Transverse colon (tissue), 4 donors: ENCODE results near the gene HECTD4. TPM values are rescaled to one million over a fixed set of nuclear protein-coding genes. Genes with fewer than 3 reads are reported as not detected.

ENCODE experiments used
- DNase-seq: peaks from one replicate; pipeline ENCODE4 v3.0.0-alpha.2; 2019
- H3K27ac ChIP-seq, 4 donors: fragments of 200-600 bp; sonication (generic); 2 replicates each; pipeline ENCODE4 v1.5.1; 2016 to 2018; ENCODE audit warnings: inconsistent platforms in 4 of 4
- H3K27me3 ChIP-seq: fragments of 200-600 bp; sonication (generic); 2 replicates; pipeline ENCODE4 v1.5.1; 2017; ENCODE audit warnings: inconsistent platforms
- H3K36me3 ChIP-seq, 4 donors: fragments of 200-600 bp; sonication (generic); 2 replicates each; pipeline ENCODE4 v1.5.1; 2017 to 2019; ENCODE audit warnings: inconsistent platforms in 4 of 4
- H3K4me1 ChIP-seq, 4 donors: fragments of 200-600 bp; sonication (generic); 2 replicates each; pipeline ENCODE4 v1.5.1; 2017 to 2020; ENCODE audit warnings: inconsistent platforms in 4 of 4
- H3K4me3 ChIP-seq, 4 donors: fragments of 200-600 bp; sonication (generic); 1 replicate in 1 of 4; 2 replicates in 3 of 4; pipeline versions ENCODE4 v1.5.1 to v1.6.1; 2017 to 2019; ENCODE audit warnings: inconsistent platforms in 4 of 4
- H3K9me3 ChIP-seq, 2 donors: fragments of 200-600 bp; sonication (generic); 2 replicates each; pipeline ENCODE4 v1.5.1; 2017 to 2019; ENCODE audit warnings: inconsistent platforms in 2 of 2
- CTCF ChIP-seq, 5 experiments: fragments of 200-600 bp in 3 of 5; fragments of 450-650 bp in 2 of 5; sonication (generic) in 3 of 5; IDR thresholded peaks; 1 replicate in 2 of 5; 2 replicates in 3 of 5; pipeline ENCODE4 v1.5.1; 2016 to 2017; ENCODE audit warnings: antibody characterized with exemption in 5 of 5, inconsistent platforms in 3 of 5, mild to moderate bottlenecking in 2 of 5, moderate library complexity in 1 of 5
- EP300 ChIP-seq: sonication (generic); formaldehyde crosslinking; IDR thresholded peaks from one replicate; pipeline ENCODE4 v1.6.1; 2017; ENCODE audit warnings: antibody characterized with exemption, low read depth
- POLR2A ChIP-seq: fragments of 450-650 bp; IDR thresholded peaks from one replicate; pipeline ENCODE4 v1.6.1; 2016; ENCODE audit warnings: antibody characterized with exemption, mild to moderate bottlenecking, moderate library complexity
- POLR2AphosphoS5 ChIP-seq, 3 donors: sonication (generic); formaldehyde crosslinking; IDR thresholded peaks; one replicate each; pipeline ENCODE4 v1.6.1; 2016; ENCODE audit warnings: antibody characterized with exemption in 3 of 3
- WGBS, 2 donors: methylation state at CpG; one replicate each; pipeline ENCODE4 v1.1.5; 2018; ENCODE audit warnings: low coverage in 1 of 2; 5-methylcytosine and 5-hydroxymethylcytosine counted together
- in situ Hi-C, 4 donors: fragments of 200-750 bp; cut with MboI; loops; one replicate each; pipeline versions ENCODE4 v1.15.0 to v1.15.1; 2017; ENCODE audit warnings: low sequenced_read_pairs in 3 of 4, low pct_ligation_motif_present in 1 of 4, low pct_unique_long_range_greater_than_20kb in 1 of 4
- intact Hi-C: fragments of 100-400 bp; cut with DNase I; formaldehyde crosslinking; loops from one replicate; pipeline ENCODE4 v1.15.1; 2023; ENCODE audit warnings: low total_unique reads
- total RNA-seq, 4 donors: library from RNA; depleted of rRNA; stranded (reverse); fragments of >200 nt; gene quantifications; one replicate each; pipeline ENCODE4 v1.1.0, GENCODE V29; 2016

HECTD4 gene
- total RNA-seq, 4 donors from 2014 or later, result 52.6 to 171 (median 121) TPM

- TF ChIP-seq POLR2AphosphoS5 (IDR thresholded peaks at IDR 0.05) (no peak), CTCF (IDR thresholded peaks at IDR 0.05) (no peak), EP300 (no peak), POLR2A (no peak)
- peaks cover 0 to 39% (median 16%) of the 10 kb centered on the region in 4 donors for H3K36me3 ChIP-seq
- DNase-seq, result no peak
- H3K9me3 ChIP-seq, result no peaks in the 10 kb centered on the region
- no peaks in the 10 kb centered on the region for H3K4me1 ChIP-seq
- 97% methylated on average over 17 of the region's 22 CpGs; no CpG with 5 or more reads in 1 of the 2 donors for WGBS, 2 donors
- H3K27me3 ChIP-seq, result no peaks in the 10 kb centered on the region
- in situ Hi-C loops (no loop called here), intact Hi-C loops (no loop called here)
- no peak overlapping the region for H3K4me3 ChIP-seq
- H3K27ac ChIP-seq, result no peak overlapping the region
These were observed 218.7 kb downstream of the HECTD4 start for GRCh38 chr12:112163471-112163991.

- intact Hi-C loops (no loop called here), in situ Hi-C loops (no loop called here)
- no peak for DNase-seq
- Histone ChIP-seq H3K9me3 (no peaks in the 10 kb centered on the region), H3K27ac (no peak overlapping the region), H3K4me1 (no peaks in the 10 kb centered on the region), H3K36me3 (peaks cover 0 to 43% (median 18%) of the 10 kb centered on the region in 4 donors), H3K4me3 (no peak overlapping the region), H3K27me3 (no peaks in the 10 kb centered on the region)
- 89% methylated on average over 6 of the region's 8 CpGs; no CpG with 5 or more reads in 1 of the 2 donors for WGBS, 2 donors
- TF ChIP-seq CTCF (IDR thresholded peaks at IDR 0.05), result no peak
- TF ChIP-seq POLR2AphosphoS5 (IDR thresholded peaks at IDR 0.05), result no peak
- no peak for TF ChIP-seq EP300
- no peak for TF ChIP-seq POLR2A
These were observed 219.2 kb downstream of the HECTD4 start for GRCh38 chr12:112163056-112163455.

- Histone ChIP-seq H3K4me1 (no peaks in the 10 kb centered on the region), H3K36me3 (peaks cover 0 to 46% (median 18%) of the 10 kb centered on the region in 4 donors), H3K4me3 (no peak overlapping the region), H3K27me3 (no peaks in the 10 kb centered on the region), H3K27ac (no peak overlapping the region), H3K9me3 (no peaks in the 10 kb centered on the region)
- in situ Hi-C loops, result no loop called here
- no peak for TF ChIP-seq EP300
- no peak for TF ChIP-seq POLR2AphosphoS5 (IDR thresholded peaks at IDR 0.05)
- TF ChIP-seq POLR2A, result no peak
- TF ChIP-seq CTCF (IDR thresholded peaks at IDR 0.05), result no peak
- intact Hi-C loops, result no loop called here
- 92 to 100% methylated on average over 1 to 12 of the region's 12 CpGs for WGBS, 2 donors
- DNase-seq, result no peak
These were observed 219.9 kb downstream of the HECTD4 start for GRCh38 chr12:112162241-112162790.

GRCh38 chr12:112161711-112162110 is 220.5 kb downstream of the HECTD4 start:
- in situ Hi-C loops (no loop called here), intact Hi-C loops (no loop called here)
- Histone ChIP-seq H3K4me1 (no peaks in the 10 kb centered on the region), H3K9me3 (no peaks in the 10 kb centered on the region), H3K27me3 (no peaks in the 10 kb centered on the region), H3K27ac (no peak overlapping the region), H3K36me3 (peaks cover 0 to 52% (median 18%) of the 10 kb centered on the region in 4 donors), H3K4me3 (no peak overlapping the region)
- 76% methylated on average over 9 of the region's 9 CpGs; no CpG with 5 or more reads in 1 of the 2 donors for WGBS, 2 donors
- DNase-seq, result no peak
- no peak for TF ChIP-seq EP300
- TF ChIP-seq POLR2A, result no peak
- no peak for TF ChIP-seq CTCF (IDR thresholded peaks at IDR 0.05)
- no peak for TF ChIP-seq POLR2AphosphoS5 (IDR thresholded peaks at IDR 0.05)
